ACHN (cell line): ENCODE results near the gene LRBA.

Source experiments
- DNase-seq: peaks from one replicate; pipeline ENCODE4 v3.0.0-alpha.2; 2015
- in situ Hi-C: cut with HindIII; loops from 2 replicates; pipeline ENCODE4 v1.10.0; 2017; ENCODE audit warnings: low sequenced_read_pairs, low pct_ligation_motif_present, low pct_unique_long_range_greater_than_20kb

Gene LRBA

GRCh38 chr4:150286656-150287055, 728.4 kb downstream of the LRBA start:
- in situ Hi-C loops: loop anchor here (25.0 kb wide), 1 partner anchor 576 kb away; no protein-coding TSS in a partner anchor
- no peak for DNase-seq

- DNase-seq: no peak
- in situ Hi-C loops: loop anchor here (25.0 kb wide), 1 partner anchor 579 kb away; no protein-coding TSS in a partner anchor
Measured at GRCh38 chr4:150283689-150284088, 731.4 kb downstream of the LRBA start.

GRCh38 chr4:150280975-150281374, 734.1 kb downstream of the LRBA start:
- in situ Hi-C loops: loop anchor here (25.0 kb wide), 1 partner anchor 581 kb away; no protein-coding TSS in a partner anchor
- DNase-seq: no peak

- DNase-seq: peak; percentile 80
Measured at GRCh38 chr4:150280081-150280895, 734.8 kb downstream of the LRBA start.

GRCh38 chr4:150278206-150278605, 736.9 kb downstream of the LRBA start:
- in situ Hi-C loops: loop anchor here (25.0 kb wide), 1 partner anchor 584 kb away; no protein-coding TSS in a partner anchor
- DNase-seq: no peak

More at GRCh38 chr4:150280081-150280895, 734.8 kb downstream of the LRBA start:
- in situ Hi-C loops: loop anchor here (25.0 kb wide), 1 partner anchor 582 kb away; no protein-coding TSS in a partner anchor

- in situ Hi-C loops: no loop called here
- no peak for DNase-seq
Measured at GRCh38 chr4:150268444-150268843, 746.6 kb downstream of the LRBA start.

GRCh38 chr4:150265806-150266205, 749.3 kb downstream of the LRBA start:
- DNase-seq: no peak

GRCh38 chr4:150264595-150265161, 750.4 kb downstream of the LRBA start:
- no peak for DNase-seq
- in situ Hi-C loops: no loop called here

More at GRCh38 chr4:150265806-150266205, 749.3 kb downstream of the LRBA start:
- in situ Hi-C loops: no loop called here

- in situ Hi-C loops: no loop called here
- DNase-seq: no peak
Measured at GRCh38 chr4:150262611-150263010, 752.5 kb downstream of the LRBA start.

- no peak for DNase-seq
- in situ Hi-C loops: no loop called here
Measured at GRCh38 chr4:150261571-150261970, 753.5 kb downstream of the LRBA start.

- no peak for DNase-seq
- in situ Hi-C loops: no loop called here
Measured at GRCh38 chr4:150259861-150260567, 755.1 kb downstream of the LRBA start.

- in situ Hi-C loops: no loop called here
- no peak for DNase-seq
Measured at GRCh38 chr4:150258569-150258968, 756.5 kb downstream of the LRBA start.

GRCh38 chr4:150256841-150257730, 758.0 kb downstream of the LRBA start:
- DNase-seq: no peak
- in situ Hi-C loops: no loop called here

GRCh38 chr4:150256225-150256620, 758.9 kb downstream of the LRBA start:
- in situ Hi-C loops: no loop called here
- DNase-seq: no peak

- in situ Hi-C loops: no loop called here
- DNase-seq: no peak
Measured at GRCh38 chr4:150255610-150256224, 759.4 kb downstream of the LRBA start.

- in situ Hi-C loops: no loop called here
- no peak for DNase-seq
Measured at GRCh38 chr4:150253965-150254630, 761.0 kb downstream of the LRBA start.

GRCh38 chr4:150253416-150253815, 761.7 kb downstream of the LRBA start:
- in situ Hi-C loops: no loop called here
- DNase-seq: no peak
